Neural progenitor cell (in vitro differentiated cells): Measurements from ENCODE around the gene ZNF221. TPM values are rescaled to one million over a fixed set of nuclear protein-coding genes. Genes with fewer than 3 reads are reported as not detected.
A peak's percentile ranks its signal among the peaks of the same experiment; 100 is the strongest.

ENCODE experiments used
- DNase-seq: peaks from one replicate; pipeline ENCODE4 v3.0.0-alpha.2; 2016; ENCODE audit warnings: low spot score
- H2AFZ ChIP-seq: fragments of 200-600 bp; sonication (generic); replicated peaks from 2 replicates; pipeline ENCODE4 v1.6.1; 2016; ENCODE audit warnings: antibody characterized with exemption
- H3F3A ChIP-seq: fragments of 200-600 bp; sonication (generic); 2 replicates; pipeline ENCODE4 v1.6.1; 2016; ENCODE audit warnings: antibody characterized with exemption, low read depth
- H3K27ac ChIP-seq: fragments of 200-600 bp; sonication (generic); 2 replicates; pipeline ENCODE4 v1.5.1; 2016; ENCODE audit warnings: mild to moderate bottlenecking
- H3K27me3 ChIP-seq: fragments of 200-600 bp; sonication (generic); 2 replicates; pipeline ENCODE4 v1.6.1; 2016; ENCODE audit warnings: mild to moderate bottlenecking, moderate library complexity
- H3K36me3 ChIP-seq: fragments of 200-600 bp; sonication (generic); 2 replicates; pipeline ENCODE4 v1.5.1; 2016
- H3K4me1 ChIP-seq: fragments of 200-600 bp; sonication (generic); 2 replicates; pipeline ENCODE4 v1.6.1; 2016; ENCODE audit warnings: mixed run types
- H3K4me2 ChIP-seq: fragments of 200-600 bp; sonication (generic); 2 replicates; pipeline ENCODE4 v1.6.1; 2016
- H3K4me3 ChIP-seq: fragments of 200-600 bp; sonication (generic); 2 replicates; pipeline ENCODE4 v1.5.1; 2016
- H3K79me2 ChIP-seq: fragments of 200-600 bp; sonication (generic); 2 replicates; pipeline ENCODE4 v1.6.1; 2016; ENCODE audit warnings: low read depth
- H3K9ac ChIP-seq: fragments of 200-600 bp; sonication (generic); 2 replicates; pipeline ENCODE4 v1.6.1; 2016
- H3K9me3 ChIP-seq: fragments of 200-600 bp; sonication (generic); 2 replicates; pipeline ENCODE4 v1.5.1; 2016; ENCODE audit warnings: low read depth
- H4K20me1 ChIP-seq: fragments of 200-600 bp; sonication (generic); 2 replicates; pipeline ENCODE4 v1.6.1; 2016; ENCODE audit warnings: low read depth
- H3K27ac Mint-ChIP-seq: 3 replicates; pipeline ENCODE4 v1.8.0; 2021; ENCODE audit warnings: mixed read lengths
- H3K27me3 Mint-ChIP-seq: 2 replicates; pipeline ENCODE4 v1.8.0; 2022; ENCODE audit warnings: low read depth, mild to moderate bottlenecking, inconsistent platforms, moderate library complexity, mixed read lengths; ENCODE audit not compliant: insufficient read depth
- H3K36me3 Mint-ChIP-seq: 3 replicates; pipeline ENCODE4 v1.8.0; 2021; ENCODE audit warnings: mixed read lengths
- H3K4me1 Mint-ChIP-seq: 3 replicates; pipeline ENCODE4 v1.8.0; 2021; ENCODE audit warnings: mixed read lengths
- H3K4me3 Mint-ChIP-seq: 3 replicates; pipeline ENCODE4 v1.8.0; 2021; ENCODE audit warnings: mild to moderate bottlenecking, moderate library complexity, mixed read lengths
- H3K9me3 Mint-ChIP-seq: 3 replicates; pipeline ENCODE4 v1.8.0; 2020; ENCODE audit warnings: mixed read lengths
- EZH2 ChIP-seq: fragments of 200-600 bp; sonication (generic); IDR thresholded peaks from 2 replicates; pipeline ENCODE4 v1.6.1; 2017; ENCODE audit warnings: antibody characterized with exemption, mild to moderate bottlenecking, moderate library complexity
- EZH2phosphoT487 ChIP-seq: fragments of 200-600 bp; sonication (generic); IDR thresholded peaks from 2 replicates; pipeline ENCODE4 v1.6.1; 2017; ENCODE audit warnings: antibody characterized with exemption
- total RNA-seq: library from RNA; depleted of rRNA; stranded (reverse); fragments of >200 nt; gene quantifications from 2 replicates; pipeline ENCODE4 v1.2.3, GENCODE V29; 2015; ENCODE audit warnings: low replicate concordance
- TF ChIP-seq, protein P1 (sequence below): fragments of 200-600 bp; sonication (generic); IDR thresholded peaks from 2 replicates; pipeline ENCODE4 v1.5.1; 2017; ENCODE audit warnings: antibody characterized with exemption, mild to moderate bottlenecking

The ZNF221 gene
- total RNA-seq, 1 donor from 2014 or later: 12.2 TPM

DNA sequence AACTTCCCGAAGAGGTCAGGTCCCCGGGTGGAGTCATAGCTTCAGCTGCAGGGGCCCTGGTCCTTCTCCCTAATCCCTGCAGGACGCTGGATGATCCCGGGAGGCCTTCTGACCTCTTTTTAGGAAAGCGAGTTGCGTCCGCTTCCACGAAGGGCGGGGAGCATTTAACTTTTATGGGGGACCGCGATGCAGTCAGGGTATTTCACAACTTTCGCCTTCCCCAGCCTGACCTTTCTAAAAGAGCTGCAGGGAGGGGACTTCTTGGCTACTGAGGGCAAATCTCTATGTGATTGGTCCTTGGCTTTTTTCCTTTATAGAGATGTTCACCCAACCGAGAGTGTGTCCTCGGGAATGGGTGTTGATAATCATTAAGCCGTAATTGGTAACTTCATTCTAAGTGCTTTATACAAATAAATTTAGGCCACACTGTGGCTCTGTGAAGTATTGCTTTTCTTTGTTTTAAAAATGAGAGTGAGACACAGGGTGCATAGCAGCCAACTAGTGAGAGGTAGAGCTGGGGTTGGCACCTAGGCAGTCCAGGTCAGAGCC is 52.5 kb downstream of the ZNF221 start:
- H3K4me2 ChIP-seq: peak overlapping the region; percentile 91
- H3K9me3 Mint-ChIP-seq: peaks cover 17% of the 10 kb centered on the region
- peak; percentile 33 for DNase-seq
- H3K27me3 Mint-ChIP-seq: no peaks in the 10 kb centered on the region
- no peaks in the 10 kb centered on the region for H3K9me3 ChIP-seq
- peaks cover 7% of the 10 kb centered on the region for H3K4me1 ChIP-seq
- peak overlapping the region; percentile 98 for H2AFZ ChIP-seq
- H3K27ac Mint-ChIP-seq: no peak overlapping the region
- no peak overlapping the region for H3K27ac ChIP-seq
- H3K36me3 Mint-ChIP-seq: peaks cover 27% of the 10 kb centered on the region
- TF ChIP-seq EZH2phosphoT487 (no peak), EZH2 (no peak)
- TF ChIP-seq, protein P1, sequence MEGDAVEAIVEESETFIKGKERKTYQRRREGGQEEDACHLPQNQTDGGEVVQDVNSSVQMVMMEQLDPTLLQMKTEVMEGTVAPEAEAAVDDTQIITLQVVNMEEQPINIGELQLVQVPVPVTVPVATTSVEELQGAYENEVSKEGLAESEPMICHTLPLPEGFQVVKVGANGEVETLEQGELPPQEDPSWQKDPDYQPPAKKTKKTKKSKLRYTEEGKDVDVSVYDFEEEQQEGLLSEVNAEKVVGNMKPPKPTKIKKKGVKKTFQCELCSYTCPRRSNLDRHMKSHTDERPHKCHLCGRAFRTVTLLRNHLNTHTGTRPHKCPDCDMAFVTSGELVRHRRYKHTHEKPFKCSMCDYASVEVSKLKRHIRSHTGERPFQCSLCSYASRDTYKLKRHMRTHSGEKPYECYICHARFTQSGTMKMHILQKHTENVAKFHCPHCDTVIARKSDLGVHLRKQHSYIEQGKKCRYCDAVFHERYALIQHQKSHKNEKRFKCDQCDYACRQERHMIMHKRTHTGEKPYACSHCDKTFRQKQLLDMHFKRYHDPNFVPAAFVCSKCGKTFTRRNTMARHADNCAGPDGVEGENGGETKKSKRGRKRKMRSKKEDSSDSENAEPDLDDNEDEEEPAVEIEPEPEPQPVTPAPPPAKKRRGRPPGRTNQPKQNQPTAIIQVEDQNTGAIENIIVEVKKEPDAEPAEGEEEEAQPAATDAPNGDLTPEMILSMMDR: no peak
- H3K4me3 Mint-ChIP-seq: peak overlapping the region; percentile 100
- no peaks in the 10 kb centered on the region for H3K27me3 ChIP-seq
- peaks cover 9% of the 10 kb centered on the region for H3K79me2 ChIP-seq
- H3K36me3 ChIP-seq: peaks cover 6% of the 10 kb centered on the region
- no peaks in the 10 kb centered on the region for H3F3A ChIP-seq
- H3K9ac ChIP-seq: no peak overlapping the region
- H4K20me1 ChIP-seq: no peaks in the 10 kb centered on the region
- H3K4me1 Mint-ChIP-seq: peaks cover 11% of the 10 kb centered on the region
- peak overlapping the region; percentile 92 for H3K4me3 ChIP-seq

DNA sequence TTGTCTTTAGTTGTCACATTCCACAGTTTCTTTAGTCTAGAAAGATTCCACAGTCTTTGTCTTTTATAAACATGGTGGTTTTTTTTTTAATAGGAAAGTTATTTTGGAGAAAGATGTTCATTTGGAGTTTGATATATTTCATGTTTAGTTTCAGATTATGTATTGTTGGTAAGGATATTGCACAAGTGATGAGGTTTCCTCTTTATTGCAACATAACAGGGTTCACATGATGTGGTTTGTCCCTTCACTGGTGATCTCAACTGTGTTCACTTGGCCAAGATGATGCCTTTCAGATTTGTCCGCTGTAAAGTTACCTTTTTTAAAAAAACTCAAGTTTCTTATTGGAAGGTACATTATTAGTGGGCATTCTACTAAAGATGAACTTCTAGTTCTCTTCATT is 54.9 kb downstream of the ZNF221 start:
- Histone ChIP-seq H3K4me2 (no peak overlapping the region), H3K9me3 (no peaks in the 10 kb centered on the region), H3F3A (no peaks in the 10 kb centered on the region), H3K27me3 (no peaks in the 10 kb centered on the region), H3K36me3 (peaks cover 31% of the 10 kb centered on the region), H3K27ac (no peak overlapping the region), H2AFZ (no peak overlapping the region), H3K4me1 (peaks cover 7% of the 10 kb centered on the region), H3K79me2 (peaks cover 9% of the 10 kb centered on the region), H3K9ac (no peak overlapping the region), H3K4me3 (no peak overlapping the region), H4K20me1 (no peaks in the 10 kb centered on the region)
- Mint-ChIP-seq H3K27me3 (no peaks in the 10 kb centered on the region), H3K9me3 (peaks cover 39% of the 10 kb centered on the region), H3K27ac (no peak overlapping the region), H3K4me1 (peaks cover 11% of the 10 kb centered on the region), H3K4me3 (no peak overlapping the region), H3K36me3 (peaks cover 51% of the 10 kb centered on the region)
- TF ChIP-seq EZH2phosphoT487 (no peak), EZH2 (no peak)
- TF ChIP-seq, protein P1: no peak
- DNase-seq: no peak

DNA sequence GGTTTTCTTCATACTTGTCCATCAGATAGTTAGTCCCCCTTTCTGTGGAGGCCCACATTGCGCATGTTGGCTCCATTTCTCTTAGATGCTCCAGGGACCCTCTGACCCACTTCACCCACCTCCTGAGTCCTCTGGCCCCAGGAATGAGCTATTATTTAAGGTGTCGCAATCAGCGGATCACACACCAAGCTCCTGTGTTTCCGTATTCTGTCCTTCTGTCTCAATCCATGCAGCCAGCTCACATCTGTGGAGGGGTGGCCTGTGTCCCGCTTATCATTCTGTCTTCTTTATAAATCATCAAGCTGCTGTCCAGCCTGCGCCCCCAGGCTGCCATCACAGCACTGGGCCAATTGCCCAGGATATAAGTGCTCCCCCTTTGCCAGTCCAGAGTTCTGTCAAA is 56.4 kb downstream of the ZNF221 start:
- no peak overlapping the region for H3K9ac ChIP-seq
- DNase-seq: no peak
- H3K4me1 Mint-ChIP-seq: peaks cover 4% of the 10 kb centered on the region
- peaks cover 44% of the 10 kb centered on the region for H3K9me3 Mint-ChIP-seq
- peaks cover 7% of the 10 kb centered on the region for H3K9me3 ChIP-seq
- H2AFZ ChIP-seq: no peak overlapping the region
- no peak overlapping the region for H3K4me2 ChIP-seq
- H3K4me3 Mint-ChIP-seq: no peak overlapping the region
- no peaks in the 10 kb centered on the region for H3F3A ChIP-seq
- no peak overlapping the region for H3K27ac ChIP-seq
- H4K20me1 ChIP-seq: no peaks in the 10 kb centered on the region
- H3K4me1 ChIP-seq: peaks cover 7% of the 10 kb centered on the region
- no peak overlapping the region for H3K4me3 ChIP-seq
- H3K36me3 Mint-ChIP-seq: peaks cover 60% of the 10 kb centered on the region
- TF ChIP-seq EZH2phosphoT487 (no peak), EZH2 (no peak)
- TF ChIP-seq, protein P1: no peak
- H3K27me3 Mint-ChIP-seq: no peaks in the 10 kb centered on the region
- H3K36me3 ChIP-seq: peaks cover 31% of the 10 kb centered on the region
- H3K79me2 ChIP-seq: peaks cover 9% of the 10 kb centered on the region
- no peaks in the 10 kb centered on the region for H3K27me3 ChIP-seq
- H3K27ac Mint-ChIP-seq: no peak overlapping the region
